Liver (tissue), 9 donors: ENCODE results near the gene LLGL1. TPM values are rescaled to one million over a fixed set of nuclear protein-coding genes. Genes with fewer than 3 reads are reported as not detected.

Experiments used
- DNase-seq: peaks from one replicate; pipeline ENCODE4 v3.0.0-alpha.2; 2017; ENCODE audit warnings: low spot score
- H3K27ac ChIP-seq, 2 donors: one replicate each; pipeline ENCODE4 v1.7.0; 2013; ENCODE audit warnings: inconsistent platforms in 2 of 2, low read length in 2 of 2, control low read depth in 1 of 2, low read depth in 1 of 2, mild to moderate bottlenecking in 1 of 2
- H3K27me3 ChIP-seq, 4 donors: one replicate each; pipeline versions ENCODE4 v1.6.1 to v1.7.0; 2013; ENCODE audit warnings: low read length in 3 of 4, inconsistent platforms in 1 of 4, mild to moderate bottlenecking in 1 of 4, moderate library complexity in 1 of 4; ENCODE audit not compliant: control insufficient read depth in 4 of 4, insufficient read depth in 4 of 4
- H3K36me3 ChIP-seq, 4 donors: one replicate each; pipeline versions ENCODE4 v1.6.1 to v1.7.0; 2013; ENCODE audit warnings: low read length in 3 of 4, mild to moderate bottlenecking in 3 of 4, low read depth in 1 of 4, moderate library complexity in 1 of 4; ENCODE audit not compliant: control insufficient read depth in 4 of 4, insufficient read depth in 3 of 4
- H3K4me1 ChIP-seq, 4 donors: one replicate each; pipeline versions ENCODE4 v1.6.1 to v1.7.0; 2013; ENCODE audit warnings: low read length in 3 of 4, mild to moderate bottlenecking in 3 of 4, moderate library complexity in 1 of 4; ENCODE audit not compliant: control insufficient read depth in 4 of 4, insufficient read depth in 4 of 4
- H3K4me3 ChIP-seq, 3 donors: one replicate each; pipeline versions ENCODE4 v1.6.1 to v1.7.0; 2013; ENCODE audit warnings: low read length in 3 of 3, control low read depth in 1 of 3, low read depth in 1 of 3, mild to moderate bottlenecking in 1 of 3
- H3K9ac ChIP-seq, 2 donors: one replicate each; pipeline ENCODE4 v1.7.0; 2013; ENCODE audit warnings: low read length in 2 of 2, mild to moderate bottlenecking in 2 of 2, moderate library complexity in 2 of 2, control low read depth in 1 of 2, low read depth in 1 of 2
- H3K9me3 ChIP-seq, 4 donors: one replicate each; pipeline versions ENCODE4 v1.6.1 to v1.7.0; 2013; ENCODE audit warnings: low read length in 3 of 4; ENCODE audit not compliant: control insufficient read depth in 4 of 4
- ATF3 ChIP-seq: IDR thresholded peaks from 2 replicates; pipeline ENCODE4 v1.6.1; 2016; ENCODE audit warnings: antibody characterized with exemption
- CTCF ChIP-seq: fragments of 150-350 bp; IDR thresholded peaks from 2 replicates; pipeline ENCODE4 v1.5.1; 2017; ENCODE audit warnings: improper control_type of control experiment, low read depth, low read length; ENCODE audit not compliant: missing input control
- EGR1 ChIP-seq, 2 donors: IDR thresholded peaks; 2 replicates each; pipeline ENCODE4 v1.6.1; 2016 to 2018; ENCODE audit warnings: antibody characterized with exemption in 2 of 2, low read depth in 2 of 2
- FOXA1 ChIP-seq: IDR thresholded peaks from 2 replicates; pipeline ENCODE4 v1.6.1; 2016; ENCODE audit warnings: antibody characterized with exemption
- GABPA ChIP-seq, 2 donors: IDR thresholded peaks in 1 of 2; conservative IDR thresholded peaks in 1 of 2; 2 replicates each; pipeline ENCODE4 v1.6.1; 2016; ENCODE audit warnings: antibody characterized with exemption in 2 of 2, mild to moderate bottlenecking in 1 of 2, moderate library complexity in 1 of 2
- HNF4A ChIP-seq, 2 donors: conservative IDR thresholded peaks; 2 replicates each; pipeline ENCODE4 v1.6.1; 2016; ENCODE audit warnings: antibody characterized with exemption in 2 of 2, mild to moderate bottlenecking in 2 of 2
- HNF4G ChIP-seq: IDR thresholded peaks from 2 replicates; pipeline ENCODE4 v1.6.1; 2016; ENCODE audit warnings: antibody characterized with exemption
- MAX ChIP-seq: IDR thresholded peaks from 2 replicates; pipeline ENCODE4 v1.6.1; 2016; ENCODE audit warnings: antibody characterized with exemption
- NR2F2 ChIP-seq: IDR thresholded peaks from 2 replicates; pipeline ENCODE4 v1.6.1; 2016; ENCODE audit warnings: antibody characterized with exemption
- RAD21 ChIP-seq, 2 donors: IDR thresholded peaks; 2 replicates each; pipeline ENCODE4 v1.6.1; 2016; ENCODE audit warnings: antibody characterized with exemption in 2 of 2, mild to moderate bottlenecking in 2 of 2
- REST ChIP-seq: IDR thresholded peaks from 2 replicates; pipeline ENCODE4 v1.6.1; 2016; ENCODE audit warnings: antibody characterized with exemption, mild to moderate bottlenecking
- RXRA ChIP-seq, 2 donors: IDR thresholded peaks; 2 replicates each; pipeline ENCODE4 v1.6.1; 2017 to 2018; ENCODE audit warnings: antibody characterized with exemption in 2 of 2, mild to moderate bottlenecking in 1 of 2
- SP1 ChIP-seq: IDR thresholded peaks from 2 replicates; pipeline ENCODE4 v1.6.1; 2018; ENCODE audit warnings: antibody characterized with exemption, mild to moderate bottlenecking
- TAF1 ChIP-seq: conservative IDR thresholded peaks from 2 replicates; pipeline ENCODE4 v1.6.1; 2016; ENCODE audit warnings: antibody characterized with exemption, mild to moderate bottlenecking
- YY1 ChIP-seq: IDR thresholded peaks from 2 replicates; pipeline ENCODE4 v1.6.1; 2016; ENCODE audit warnings: antibody characterized with exemption, mild to moderate bottlenecking
- ZBTB33 ChIP-seq: IDR thresholded peaks from 2 replicates; pipeline ENCODE4 v1.6.1; 2016; ENCODE audit warnings: antibody characterized with exemption
- WGBS: extraction: QIAGEN DNeasy Blood & Tissue Kit; methylation state at CpG from one replicate; pipeline ENCODE4 v1.1.7; 2013; 5-methylcytosine and 5-hydroxymethylcytosine counted together
- polyA plus RNA-seq, 2 donors: library from polyadenylated mRNA; stranded (reverse) in 1 of 2; unstranded in 1 of 2; fragments of 200-250 nt in 1 of 2; fragments of >200 nt in 1 of 2; fragmentation: Nextera tagmentation in 1 of 2; extraction: Ambion mirVana in 1 of 2; gene quantifications; one replicate each; pipeline versions ENCODE4 v1.2.1 to v1.2.3, GENCODE V29; 2013 to 2015
- total RNA-seq, 2 donors: library from RNA; depleted of rRNA; stranded (reverse); fragments of >200 nt; gene quantifications; one replicate each; pipeline ENCODE4 v1.2.3, GENCODE V29; 2014
- donor health status: healthy.
- donor health status: healthy.
- donor health status: healthy.
- donor health status: healthy.
- donor health status: healthy.

LLGL1 gene
- total and polyA plus RNA-seq, 4 donors, result 0.39 to 12.0 (median 2.8) TPM

- Histone ChIP-seq H3K27me3 (no peaks in the 10 kb centered on the region), H3K27ac (peak overlapping the region; percentile 96 to 99), H3K9me3 (no peaks in the 10 kb centered on the region), H3K9ac (peak overlapping the region; percentile 81 to 84), H3K36me3 (peaks cover 0 to 8% (median 0%) of the 10 kb centered on the region in 4 donors), H3K4me3 (peak overlapping the region; percentile 70 to 91 (median 85)), H3K4me1 (peaks cover 18 to 53% (median 47%) of the 10 kb centered on the region in 4 donors)
- WGBS, result under 1% methylated on average over 92 of the region's 92 CpGs
- no peak for TF ChIP-seq SP1
- TF ChIP-seq YY1, result peak; percentile 7
- peak; percentile 60 for DNase-seq
Observed at GRCh38 chr17:18184143-18185031, 41.0 kb upstream of the LLGL1 start.

GRCh38 chr17:18185391-18185790, 40.0 kb upstream of the LLGL1 start:
- peak overlapping the region; percentile 22 to 81 for H3K9ac ChIP-seq
- H3K4me1 ChIP-seq, result peaks cover 24 to 63% (median 56%) of the 10 kb centered on the region in 4 donors
- 14% methylated on average over 3 of the region's 3 CpGs for WGBS
- peaks cover 0 to 8% (median 0%) of the 10 kb centered on the region in 4 donors for H3K36me3 ChIP-seq
- no peak for DNase-seq
- no peak for TF ChIP-seq MAX
- TF ChIP-seq EGR1 (IDR thresholded peaks at IDR 0.05; ENCODE audit: low read depth in 2 of 2), result no peak
- no peak for TF ChIP-seq GABPA (IDR thresholded peaks at IDR 0.05 in 1 of 2, conservative IDR thresholded peaks at IDR 0.05 in 1 of 2)
- TF ChIP-seq YY1, result no peak
- no peak for TF ChIP-seq TAF1
- TF ChIP-seq HNF4G, result no peak
- TF ChIP-seq ZBTB33, result no peak
- no peak for TF ChIP-seq SP1
- no peak for TF ChIP-seq ATF3
- no peak for TF ChIP-seq HNF4A (conservative IDR thresholded peaks at IDR 0.05)
- TF ChIP-seq CTCF, result no peak
- TF ChIP-seq RXRA (IDR thresholded peaks at IDR 0.05), result no peak
- no peak for TF ChIP-seq NR2F2
- TF ChIP-seq REST, result no peak
- no peak for TF ChIP-seq FOXA1
- no peak for TF ChIP-seq RAD21 (IDR thresholded peaks at IDR 0.05)
- H3K4me3 ChIP-seq, result peak overlapping the region; percentile 42 to 91 (median 85)
- H3K9me3 ChIP-seq, result no peaks in the 10 kb centered on the region
- H3K27ac ChIP-seq, result peak overlapping the region; percentile 17 to 58
- H3K27me3 ChIP-seq, result no peaks in the 10 kb centered on the region
